HFF-Myc (cell line): ENCODE data around the gene IL6.

Experiments
- DNase-seq: peaks from one replicate; pipeline ENCODE4 v3.0.0-alpha.2; 2011; ENCODE audit warnings: low read depth; ENCODE audit errors: extremely low read depth
- H3K4me3 ChIP-seq: replicated peaks from 2 replicates; pipeline ENCODE4 v1.5.1; 2011; ENCODE audit warnings: low read depth, mild to moderate bottlenecking, control low read depth, low read length
- CTCF ChIP-seq: IDR thresholded peaks from 2 replicates; pipeline ENCODE4 v1.5.1; 2012; ENCODE audit warnings: mild to moderate bottlenecking, low read depth, low read length, control low read depth; ENCODE audit errors: missing control alignments

The IL6 gene

DNA sequence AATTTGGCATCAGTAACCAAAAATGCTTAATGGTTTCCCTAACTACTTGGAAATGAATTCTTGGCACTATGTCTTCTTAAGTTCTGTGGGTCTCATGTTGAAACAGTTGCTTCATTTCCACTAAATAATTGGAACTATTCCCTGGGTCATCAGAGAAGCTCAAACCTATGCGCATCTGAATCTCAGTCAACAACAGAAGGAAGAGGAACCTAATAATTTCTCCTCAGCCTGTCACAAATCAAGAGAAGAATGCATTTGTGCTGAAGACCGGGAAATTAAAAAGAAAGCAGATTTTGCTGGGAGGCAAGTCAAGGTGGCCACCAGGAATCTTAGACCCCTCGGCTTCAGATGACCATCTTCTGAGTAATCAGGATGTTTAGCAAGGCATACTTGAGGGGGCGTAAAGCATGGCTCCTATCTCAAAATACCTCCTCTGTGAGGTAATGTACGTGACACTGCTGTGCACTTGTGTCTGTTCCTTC is 54.3 kb downstream of the IL6 start:
- DNase-seq, result no peak
- H3K4me3 ChIP-seq, result no peak overlapping the region
- TF ChIP-seq CTCF, result no peak
